ENCODE measurements around the gene WNT7B.

GRCh38 chr22:45891996-45892621 lies 84.9 kb downstream of the WNT7B start:
- no peak for TF ChIP-seq CTCF (IDR thresholded peaks at IDR 0.05; ENCODE audit: low read depth, low read length, poor library complexity, severe bottlenecking)
- TF ChIP-seq EZH2phosphoT487 (IDR thresholded peaks at IDR 0.05; ENCODE audit: borderline replicate concordance, low read length) = no peak
